Subcutaneous adipose tissue (tissue), 4 donors: Measurements from ENCODE around the gene CTIF. TPM values are rescaled to one million over a fixed set of nuclear protein-coding genes. Genes with fewer than 3 reads are reported as not detected.

Experiments used
- CTCF ChIP-seq: fragments of 450-650 bp; IDR thresholded peaks from one replicate; pipeline ENCODE4 v1.5.1; 2016; ENCODE audit warnings: low read depth, mild to moderate bottlenecking, control low read depth, antibody characterized with exemption, moderate library complexity
- total RNA-seq, 4 donors: library from RNA; depleted of rRNA; stranded (reverse); fragments of >200 nt; gene quantifications; one replicate each; pipeline ENCODE4 v1.1.0, GENCODE V29; 2016

CTIF gene
- total RNA-seq, 4 donors from 2014 or later: 41.0 to 195 (median 78.3) TPM

GRCh38 chr18:48554610-48555400, 16.0 kb downstream of the CTIF start:
- TF ChIP-seq CTCF: no peak

- no peak for TF ChIP-seq CTCF
Measured at GRCh38 chr18:48555465-48555995, 16.7 kb downstream of the CTIF start.

GRCh38 chr18:48557640-48558174, 18.9 kb downstream of the CTIF start:
- TF ChIP-seq CTCF: no peak

- no peak for TF ChIP-seq CTCF
Measured at GRCh38 chr18:48558248-48558647, 19.4 kb downstream of the CTIF start.

- TF ChIP-seq CTCF: no peak
Measured at GRCh38 chr18:48560491-48560890, 21.7 kb downstream of the CTIF start.

GRCh38 chr18:48562075-48562474, 23.2 kb downstream of the CTIF start:
- TF ChIP-seq CTCF: no peak

GRCh38 chr18:48563027-48563426, 24.2 kb downstream of the CTIF start:
- TF ChIP-seq CTCF: no peak
